ENCODE measurements around the gene MACROD2. TPM values are rescaled to one million over a fixed set of nuclear protein-coding genes. Genes with fewer than 3 reads are reported as not detected.

MACROD2 gene
- total and polyA plus RNA-seq, 8 donors = 0.78 to 31.3 (median 10.9) TPM; not detected in 1

DNA sequence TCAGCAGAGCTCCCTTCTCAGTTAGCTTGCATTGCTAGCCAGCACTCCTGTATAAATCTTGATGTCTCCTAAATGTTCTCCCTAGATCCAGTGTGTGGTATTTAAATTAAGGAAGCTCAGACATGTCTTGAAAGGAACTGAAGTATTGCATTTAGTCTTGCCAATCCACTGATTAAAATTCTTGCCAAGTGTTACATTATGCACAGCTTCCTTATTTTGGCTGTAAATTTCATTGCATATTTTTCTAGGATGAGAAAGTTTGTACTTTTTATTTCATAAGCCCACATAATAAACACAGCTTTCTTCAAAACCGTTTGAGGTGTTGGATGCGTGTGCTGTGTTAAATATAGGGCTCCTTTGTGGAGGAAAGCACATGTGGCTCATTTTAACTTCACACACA lies 671.9 kb downstream of the MACROD2 start:
- Histone ChIP-seq H3K4me3 (no peak overlapping the region), H3K36me3 (no peaks in the 10 kb centered on the region), H3K4me1 (no peaks in the 10 kb centered on the region), H3K9me3 (no peaks in the 10 kb centered on the region), H3K27ac (no peak overlapping the region), H3K27me3 (no peaks in the 10 kb centered on the region)
- WGBS, 5 donors = 69 to 78% (median 71%) methylated on average over 2 of the region's 2 CpGs
- intact Hi-C loops (cut with DNase I; ENCODE audit: low total_unique reads) = no loop called here
- peak in 1 of 2 donors; percentile 24 for DNase-seq
- TF ChIP-seq POLR2AphosphoS5 (IDR thresholded peaks at IDR 0.05) = no peak
- TF ChIP-seq CTCF (IDR thresholded peaks at IDR 0.05) = no peak
- TF ChIP-seq POLR2A (IDR thresholded peaks at IDR 0.05) = no peak
- TF ChIP-seq EP300 (IDR thresholded peaks at IDR 0.05) = no peak

- 43 to 60% (median 55%) methylated on average over 2 of the region's 2 CpGs for WGBS, 5 donors
- Histone ChIP-seq H3K9me3 (peaks cover 0 to 3% (median 0%) of the 10 kb centered on the region in 4 donors), H3K27me3 (no peaks in the 10 kb centered on the region), H3K4me1 (no peaks in the 10 kb centered on the region), H3K4me3 (no peak overlapping the region), H3K27ac (no peak overlapping the region), H3K36me3 (no peaks in the 10 kb centered on the region)
- no peak for TF ChIP-seq POLR2AphosphoS5 (IDR thresholded peaks at IDR 0.05)
- no peak for TF ChIP-seq EP300 (IDR thresholded peaks at IDR 0.05)
- TF ChIP-seq POLR2A (IDR thresholded peaks at IDR 0.05) = no peak
- no peak for TF ChIP-seq CTCF (IDR thresholded peaks at IDR 0.05)
- DNase-seq = peak in 1 of 2 donors; percentile 68
- intact Hi-C loops (cut with DNase I; ENCODE audit: low total_unique reads) = no loop called here
Observed at GRCh38 chr20:14672066-14672465, 676.8 kb downstream of the MACROD2 start.

DNA sequence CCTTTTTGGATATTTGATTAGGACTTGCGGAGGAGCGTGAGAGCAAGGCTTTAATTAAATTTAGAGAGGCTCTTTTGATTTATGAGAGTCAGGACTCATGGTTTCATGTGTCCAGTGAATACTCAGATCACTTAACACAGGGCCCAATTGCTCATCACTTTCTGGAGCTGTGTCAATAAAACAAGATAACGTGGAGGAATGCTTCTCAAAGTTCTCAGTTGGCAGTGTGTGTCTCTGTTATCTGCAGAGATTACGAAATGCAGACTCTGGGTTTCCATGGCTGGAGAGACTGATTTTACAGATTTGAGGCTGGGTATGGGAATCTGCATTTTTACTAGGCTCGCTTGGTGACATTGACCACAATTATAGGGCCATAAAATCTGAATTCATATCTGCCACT lies 677.8 kb downstream of the MACROD2 start:
- no peaks in the 10 kb centered on the region for H3K36me3 ChIP-seq
- DNase-seq = no peak
- WGBS, 5 donors = 77 to 84% (median 79%) methylated on average over 5 of the region's 5 CpGs
- no peaks in the 10 kb centered on the region for H3K27me3 ChIP-seq
- peaks cover 0 to 3% (median 0%) of the 10 kb centered on the region in 4 donors for H3K9me3 ChIP-seq
- no peaks in the 10 kb centered on the region for H3K4me1 ChIP-seq
- intact Hi-C loops (cut with DNase I; ENCODE audit: low total_unique reads) = no loop called here
- TF ChIP-seq EP300 (IDR thresholded peaks at IDR 0.05) (no peak), POLR2A (IDR thresholded peaks at IDR 0.05) (no peak), CTCF (IDR thresholded peaks at IDR 0.05) (no peak), POLR2AphosphoS5 (IDR thresholded peaks at IDR 0.05) (no peak)
- H3K4me3 ChIP-seq = no peak overlapping the region
- no peak overlapping the region for H3K27ac ChIP-seq

DNA sequence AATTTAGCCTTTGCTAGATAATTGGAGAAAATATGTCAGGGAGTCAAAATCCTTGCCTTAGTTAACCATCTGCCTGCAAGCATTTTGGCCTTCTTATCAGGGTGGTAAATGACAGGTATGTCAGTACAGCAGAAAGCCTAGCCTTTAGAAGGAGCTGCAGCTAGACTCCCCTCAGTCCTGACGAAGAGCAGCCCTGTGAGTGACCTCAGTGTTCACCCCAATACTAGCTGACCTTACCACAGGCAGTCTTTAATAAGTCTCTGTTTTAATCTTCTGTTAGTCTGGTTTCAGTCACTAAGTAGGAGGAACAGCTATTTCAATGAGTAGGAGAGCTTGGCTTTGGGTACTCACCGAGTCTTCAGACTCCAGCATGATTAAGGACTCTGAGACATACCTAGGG lies 682.1 kb downstream of the MACROD2 start:
- no peaks in the 10 kb centered on the region for H3K4me1 ChIP-seq
- peaks cover 0 to 3% (median 0%) of the 10 kb centered on the region in 4 donors for H3K9me3 ChIP-seq
- H3K27ac ChIP-seq = no peak overlapping the region
- no peaks in the 10 kb centered on the region for H3K36me3 ChIP-seq
- DNase-seq = no peak
- no peaks in the 10 kb centered on the region for H3K27me3 ChIP-seq
- intact Hi-C loops (cut with DNase I; ENCODE audit: low total_unique reads) = no loop called here
- WGBS, 5 donors = 73 to 88% (median 80%) methylated on average over 2 of the region's 2 CpGs
- no peak overlapping the region for H3K4me3 ChIP-seq
- TF ChIP-seq POLR2AphosphoS5 (IDR thresholded peaks at IDR 0.05) (no peak), EP300 (IDR thresholded peaks at IDR 0.05) (no peak), POLR2A (IDR thresholded peaks at IDR 0.05) (no peak), CTCF (IDR thresholded peaks at IDR 0.05) (no peak)
